ENCODE results near the gene GRM7.

GRCh38 chr3:7285505-7285904, 424.6 kb downstream of the GRM7 start:
- TF ChIP-seq CTCF (IDR thresholded peaks at IDR 0.05) (peak in 3 of 6 experiments; percentile 14 to 29 (median 23)), POLR2A (IDR thresholded peaks at IDR 0.05) (no peak)
